ENCODE results near the gene UBE2J2.
A peak's percentile ranks its signal among the peaks of the same experiment; 100 is the strongest.

Gene UBE2J2

DNA sequence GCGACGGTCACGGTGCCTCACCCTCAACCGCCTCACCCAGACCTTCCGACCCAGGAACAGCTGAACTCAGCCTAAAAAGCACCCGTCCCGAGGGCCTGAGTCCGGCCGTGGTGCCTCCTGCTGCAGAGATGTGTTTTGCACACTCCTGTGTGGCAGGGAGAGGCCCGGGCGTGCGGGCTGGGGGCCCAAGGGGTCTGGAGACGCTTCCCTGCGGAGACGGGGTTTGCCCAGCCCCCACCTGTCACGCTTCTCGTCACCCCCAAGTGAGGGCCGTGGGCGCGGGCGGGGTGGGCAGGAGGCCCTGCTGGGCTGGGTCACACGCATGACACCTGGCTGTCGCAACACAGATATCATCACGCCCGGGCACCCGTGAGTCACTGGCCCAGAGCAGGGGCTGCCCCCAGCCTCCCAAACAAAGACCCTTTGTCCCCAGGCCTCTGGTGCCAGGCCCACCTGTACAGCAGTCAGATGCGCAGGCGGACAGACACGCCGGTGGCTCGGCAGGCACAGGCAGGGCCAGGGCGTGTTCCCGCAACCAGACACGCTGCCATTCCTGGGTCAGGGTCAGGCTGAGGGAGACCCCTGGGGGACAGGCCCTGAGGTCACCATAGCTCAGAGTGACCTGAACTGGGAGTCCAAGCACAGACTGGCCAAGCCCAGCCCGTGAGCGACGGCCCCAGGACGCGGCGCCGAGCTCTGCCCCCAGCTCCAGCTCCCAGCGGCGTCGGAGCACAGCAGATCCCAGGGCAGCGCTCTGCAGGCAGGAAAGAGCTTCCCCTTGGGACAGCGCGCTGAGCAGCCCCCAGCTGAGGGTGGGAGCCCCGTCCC, 35.6 kb downstream of the UBE2J2 start:
- no peak for DNase-seq

DNA sequence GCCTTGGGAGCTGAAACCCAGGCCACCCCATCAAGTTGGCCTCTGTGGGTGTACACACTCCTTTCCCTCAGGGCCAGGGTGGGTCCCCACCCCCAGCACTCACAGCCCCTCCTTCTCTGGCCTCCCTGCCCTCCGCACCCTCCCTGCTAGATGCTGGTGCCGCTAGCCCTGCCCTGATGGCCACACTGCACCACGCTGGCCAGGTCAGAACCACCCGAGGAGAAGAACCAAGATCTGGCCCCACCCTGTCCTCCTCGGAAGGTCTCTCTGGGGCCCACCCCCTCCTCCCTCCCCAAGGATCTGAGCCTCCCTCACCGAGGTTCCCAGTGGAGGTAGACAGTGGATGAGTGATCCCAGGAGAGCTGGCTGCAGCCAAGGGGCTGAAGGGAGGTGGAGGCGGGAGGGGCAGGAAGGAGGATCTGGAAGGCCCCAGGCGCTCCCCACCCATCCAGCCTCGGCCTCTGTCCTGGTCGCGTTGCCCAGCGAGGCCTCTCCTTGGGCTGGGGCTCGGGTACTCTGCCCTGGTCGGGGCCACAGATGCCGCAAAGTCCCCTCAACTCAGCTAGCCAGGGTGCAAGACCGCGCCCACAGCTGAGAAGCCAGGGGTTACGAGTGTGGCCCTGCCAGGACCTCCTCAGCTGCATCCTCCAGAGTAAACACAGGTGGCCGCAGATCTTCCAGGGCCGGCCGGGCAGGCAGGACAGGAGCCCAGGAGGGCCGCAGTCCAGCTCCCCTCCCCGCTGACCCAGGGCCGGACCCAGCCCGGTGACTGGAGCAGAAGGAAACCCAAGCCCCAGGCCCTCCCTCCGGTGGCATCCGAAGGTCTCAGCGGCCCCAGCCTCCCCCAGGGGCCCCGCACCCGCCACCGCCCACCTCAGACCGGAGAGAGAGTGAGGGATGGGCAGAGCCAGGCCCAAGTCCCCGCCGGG, 36.4 kb downstream of the UBE2J2 start:
- DNase-seq: no peak

DNA sequence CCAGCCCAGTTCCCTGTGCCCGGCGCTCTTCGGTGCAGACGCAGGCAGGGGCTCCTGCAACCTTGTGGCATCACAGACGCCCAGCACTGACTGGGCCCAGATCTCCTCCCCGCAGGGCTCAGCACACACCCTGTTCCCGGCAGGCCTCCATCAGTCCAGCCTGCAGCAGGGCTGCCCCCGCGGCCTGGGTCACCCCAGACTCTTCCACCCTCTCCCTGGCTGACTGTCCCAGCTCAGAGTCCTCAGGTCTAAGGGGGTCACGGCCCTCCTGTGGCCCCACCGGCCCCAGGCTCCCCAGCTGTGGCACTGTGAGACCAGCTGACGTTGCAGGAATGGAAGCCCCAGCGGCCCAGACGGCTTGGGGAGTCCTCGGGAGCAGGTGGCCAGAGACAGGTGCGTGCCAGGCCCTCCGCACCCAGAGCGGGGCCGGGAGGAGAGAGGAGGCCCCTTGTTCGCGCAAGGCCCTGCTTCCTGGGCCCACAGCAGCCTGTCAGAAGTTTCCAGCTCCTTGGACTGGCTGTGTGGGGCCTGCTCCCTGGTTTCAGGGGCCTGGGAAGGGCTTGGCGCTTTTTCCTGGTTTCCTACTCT, 37.4 kb downstream of the UBE2J2 start:
- no peak for DNase-seq

DNA sequence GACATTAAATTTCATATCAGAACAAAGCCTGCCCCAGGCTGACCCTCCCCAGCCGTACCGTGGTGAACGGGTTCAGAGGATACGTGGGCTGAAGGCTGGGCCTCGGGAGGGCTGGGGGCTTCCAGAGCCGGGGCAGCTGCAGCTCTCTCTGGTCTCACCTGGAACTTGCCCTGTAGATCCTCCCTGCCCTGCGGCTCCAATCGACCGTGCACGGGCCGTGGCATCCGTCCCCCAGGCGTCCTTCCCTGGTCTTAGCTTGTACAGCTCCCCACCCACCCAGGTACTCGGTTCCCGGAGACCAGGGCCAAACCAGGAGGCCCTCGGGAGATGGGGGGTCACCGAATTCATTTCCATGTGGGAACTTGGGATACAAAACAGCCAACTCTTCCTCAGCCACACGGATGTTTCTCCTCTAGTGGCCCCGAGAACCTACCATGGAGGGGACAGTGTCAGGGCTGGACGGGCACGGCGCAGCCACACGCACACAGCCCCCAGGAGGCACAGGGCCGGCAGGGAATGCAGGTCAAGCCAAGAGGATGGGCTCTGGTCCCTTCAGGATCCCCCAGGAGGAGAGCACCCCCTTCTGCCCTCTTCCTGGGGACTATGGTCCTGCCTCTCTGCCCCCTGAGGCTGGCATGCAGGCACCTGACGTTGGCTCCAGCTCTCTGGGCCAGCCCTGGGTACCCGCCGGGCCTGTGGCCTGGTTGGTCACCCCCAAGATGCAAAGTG, 38.5 kb downstream of the UBE2J2 start:
- DNase-seq: no peak

DNA sequence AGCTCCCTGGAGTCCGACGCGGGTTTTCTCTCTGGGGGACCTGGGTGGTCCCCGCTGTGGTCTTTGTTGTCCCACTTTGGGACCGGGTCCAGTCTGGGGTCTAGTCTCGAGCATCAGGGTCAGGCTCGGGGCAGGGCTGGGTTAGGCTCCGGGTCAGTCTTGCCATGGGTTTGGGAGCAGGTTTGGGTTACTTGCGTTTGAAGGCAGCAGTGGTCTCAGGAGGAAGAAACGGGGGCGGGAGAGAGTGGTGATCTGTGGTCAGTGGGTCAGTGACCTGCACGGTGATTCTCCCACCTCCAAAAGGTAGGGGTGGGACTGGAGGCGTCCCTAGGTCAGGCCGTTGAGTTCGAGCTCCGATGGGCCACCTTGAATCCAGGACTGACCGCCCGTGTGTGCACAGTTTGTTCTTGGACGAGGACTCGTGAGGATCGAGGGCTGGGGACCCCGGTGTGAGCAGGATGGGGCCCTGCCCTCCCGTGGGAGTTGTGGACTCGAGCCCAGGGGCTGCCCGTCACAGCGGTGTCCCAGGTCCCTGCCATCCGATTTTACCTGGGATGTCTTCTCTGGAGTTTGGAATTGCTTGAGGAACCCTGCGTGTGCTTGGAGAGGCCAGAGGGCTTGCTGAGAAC, 39.4 kb downstream of the UBE2J2 start:
- DNase-seq: no peak

DNA sequence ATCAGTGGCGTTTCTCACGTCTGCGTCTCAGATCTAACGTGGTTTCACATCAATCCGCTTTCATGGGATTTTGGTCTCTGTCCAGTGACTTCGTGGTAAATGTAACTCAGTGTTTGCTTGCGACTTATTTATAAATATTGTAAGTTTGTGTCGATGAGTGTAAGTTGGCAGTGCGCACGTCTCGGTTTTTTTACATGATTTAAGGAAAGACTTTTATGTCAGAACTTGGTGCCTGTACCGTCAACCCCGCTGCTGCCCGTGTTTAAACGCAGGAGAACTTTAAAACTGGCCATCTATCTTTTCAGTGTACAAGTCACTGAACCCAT, 40.1 kb downstream of the UBE2J2 start:
- DNase-seq: no peak

DNA sequence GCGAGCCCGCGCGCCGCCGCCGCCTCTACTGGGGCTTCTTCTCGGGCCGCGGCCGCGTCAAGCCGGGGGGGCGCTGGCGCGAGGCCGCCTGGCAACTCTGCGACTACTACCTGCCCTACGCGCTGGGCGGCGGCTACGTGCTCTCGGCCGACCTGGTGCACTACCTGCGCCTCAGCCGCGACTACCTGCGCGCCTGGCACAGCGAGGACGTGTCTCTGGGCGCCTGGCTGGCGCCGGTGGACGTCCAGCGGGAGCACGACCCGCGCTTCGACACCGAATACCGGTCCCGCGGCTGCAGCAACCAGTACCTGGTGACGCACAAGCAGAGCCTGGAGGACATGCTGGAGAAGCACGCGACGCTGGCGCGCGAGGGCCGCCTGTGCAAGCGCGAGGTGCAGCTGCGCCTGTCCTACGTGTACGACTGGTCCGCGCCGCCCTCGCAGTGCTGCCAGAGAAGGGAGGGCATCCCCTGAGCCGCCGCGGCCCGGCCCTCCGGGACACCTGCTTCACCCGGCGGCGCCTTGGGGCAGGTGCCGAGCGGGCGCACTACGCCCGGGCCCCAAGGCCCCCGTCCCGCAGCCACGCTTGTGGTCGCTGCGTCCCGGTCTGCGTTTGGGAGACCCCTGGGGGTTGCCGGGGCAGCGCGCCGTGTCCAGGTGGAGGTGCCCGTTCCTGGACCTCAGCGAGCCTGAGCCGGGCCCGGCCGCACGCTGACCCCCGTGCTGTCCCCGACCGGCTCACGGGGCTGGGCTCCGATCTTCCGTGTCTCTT, 40.7 kb downstream of the UBE2J2 start:
- no peak for DNase-seq

DNA sequence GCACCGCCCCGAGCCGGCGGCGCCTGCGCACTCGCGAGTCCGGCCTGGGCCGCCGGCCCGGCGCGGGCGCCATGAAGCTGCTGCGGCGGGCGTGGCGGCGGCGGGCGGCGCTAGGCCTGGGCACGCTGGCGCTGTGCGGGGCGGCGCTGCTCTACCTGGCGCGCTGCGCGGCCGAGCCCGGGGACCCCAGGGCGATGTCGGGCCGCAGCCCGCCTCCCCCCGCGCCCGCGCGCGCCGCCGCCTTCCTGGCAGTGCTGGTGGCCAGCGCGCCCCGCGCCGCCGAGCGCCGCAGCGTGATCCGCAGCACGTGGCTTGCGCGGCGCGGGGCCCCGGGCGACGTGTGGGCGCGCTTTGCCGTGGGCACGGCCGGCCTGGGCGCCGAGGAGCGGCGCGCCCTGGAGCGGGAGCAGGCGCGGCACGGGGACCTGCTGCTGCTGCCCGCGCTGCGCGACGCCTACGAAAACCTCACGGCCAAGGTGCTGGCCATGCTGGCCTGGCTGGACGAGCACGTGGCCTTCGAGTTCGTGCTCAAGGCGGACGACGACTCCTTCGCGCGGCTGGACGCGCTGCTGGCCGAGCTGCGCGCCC, 41.4 kb downstream of the UBE2J2 start, which contains the start of gene B3GALT6:
Gene B3GALT6 (plus strand): TSS at position 30 of the 588 bp plus-strand sequence. CDS start 42 bp downstream, at position 72.
- DNase-seq: no peak

DNA sequence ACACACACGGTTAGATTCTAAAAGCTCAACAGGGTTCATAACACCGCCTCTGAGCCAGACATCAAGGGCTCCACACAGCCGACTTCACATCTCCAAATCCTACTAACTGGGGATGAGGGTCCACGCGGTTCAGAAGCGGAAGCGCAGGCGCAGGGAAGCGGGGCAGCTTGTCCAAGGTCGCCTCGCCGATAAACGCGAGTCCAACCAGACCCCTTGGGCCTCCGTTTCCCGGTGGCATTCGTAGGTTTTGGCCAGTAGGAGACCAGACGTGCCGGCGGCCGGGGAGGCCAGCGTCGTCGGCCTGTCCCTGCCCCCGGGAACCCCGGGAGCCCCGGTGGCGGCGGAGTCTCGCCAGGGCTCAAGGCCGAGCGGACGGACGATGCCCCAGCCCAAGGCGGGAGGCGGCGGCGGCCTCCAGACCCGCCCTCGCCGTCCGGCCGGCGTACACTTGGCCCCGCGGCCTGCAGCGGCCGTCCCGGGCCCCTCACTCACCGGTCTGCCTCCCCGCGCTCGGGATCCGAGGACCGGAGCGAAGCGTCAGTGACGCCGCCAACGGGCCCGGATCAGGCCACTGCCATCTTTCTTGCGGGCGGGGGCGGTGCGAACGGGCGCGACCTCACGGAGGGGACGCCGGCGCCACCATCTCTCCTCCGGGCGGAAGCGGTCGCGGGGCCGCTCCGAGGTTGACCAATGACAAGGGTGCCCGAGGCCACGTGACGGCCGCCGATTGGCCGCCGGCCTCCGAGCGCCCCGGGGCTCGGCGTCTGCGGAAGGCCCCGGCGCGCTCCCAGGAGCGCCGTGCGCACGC, 42.0 kb downstream of the UBE2J2 start, which contains the start of gene SDF4:
Gene SDF4 (minus strand): TSS at position 602 of the 808 bp plus-strand sequence. CDS start 3,229 bp downstream, outside the sequence.
- DNase-seq: peak; percentile 95

GRCh38 chr1:1230656-1231399, 42.8 kb downstream of the UBE2J2 start:
- DNase-seq: peak; percentile 35

DNA sequence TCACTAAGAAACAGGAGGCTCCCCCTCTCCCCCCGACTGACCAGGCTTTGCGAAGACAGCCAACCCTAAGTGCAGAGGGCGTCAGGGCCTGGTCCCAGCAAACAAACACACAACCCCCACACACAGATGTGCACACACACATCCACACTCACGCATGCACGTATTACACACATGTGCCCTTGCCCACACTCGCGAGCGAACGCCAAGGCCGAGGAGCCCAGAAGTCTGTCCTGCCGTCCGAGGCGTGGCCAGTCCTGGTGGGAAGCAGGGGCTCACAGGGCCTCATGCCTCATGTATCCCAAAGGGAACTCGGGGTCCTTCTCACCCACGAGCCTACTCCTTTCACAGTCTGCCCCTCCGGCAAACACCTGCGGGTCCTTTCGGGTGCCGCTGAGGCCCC, 43.9 kb downstream of the UBE2J2 start:
- DNase-seq: no peak

DNA sequence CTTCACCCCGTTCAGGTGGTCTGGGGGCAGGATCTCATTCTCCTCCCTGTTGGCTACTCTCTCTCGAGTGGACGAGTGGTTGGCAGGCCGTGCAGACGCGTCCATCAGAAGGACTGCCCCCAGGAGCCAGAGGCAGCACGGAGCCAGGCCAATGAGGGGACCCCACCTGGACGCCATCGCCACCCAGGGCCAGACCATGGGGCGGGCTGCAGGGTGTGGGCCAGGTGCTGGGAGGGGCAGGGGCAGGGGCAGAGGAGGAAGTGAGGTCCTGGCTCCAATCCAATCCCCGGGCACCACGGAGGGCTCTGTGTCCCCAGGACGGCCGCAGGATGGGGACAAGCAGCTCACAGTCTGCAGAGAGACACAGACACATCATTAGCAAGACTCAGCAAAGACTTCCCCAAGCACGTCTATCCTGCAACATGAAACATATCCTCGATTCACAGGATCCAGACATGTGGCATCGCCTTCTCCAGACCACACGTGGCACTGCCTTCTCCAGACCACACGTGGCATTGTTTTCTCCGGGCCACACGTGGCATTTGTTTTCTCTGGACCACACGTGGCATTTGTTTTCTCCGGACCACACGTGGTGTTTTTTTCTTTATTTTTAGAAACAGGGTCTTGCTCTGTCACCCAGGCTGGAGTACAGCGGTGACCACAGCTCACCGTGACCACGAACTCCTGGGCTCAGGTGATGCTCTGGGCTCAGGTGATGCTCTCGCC, 44.9 kb downstream of the UBE2J2 start:
- no peak for DNase-seq

DNA sequence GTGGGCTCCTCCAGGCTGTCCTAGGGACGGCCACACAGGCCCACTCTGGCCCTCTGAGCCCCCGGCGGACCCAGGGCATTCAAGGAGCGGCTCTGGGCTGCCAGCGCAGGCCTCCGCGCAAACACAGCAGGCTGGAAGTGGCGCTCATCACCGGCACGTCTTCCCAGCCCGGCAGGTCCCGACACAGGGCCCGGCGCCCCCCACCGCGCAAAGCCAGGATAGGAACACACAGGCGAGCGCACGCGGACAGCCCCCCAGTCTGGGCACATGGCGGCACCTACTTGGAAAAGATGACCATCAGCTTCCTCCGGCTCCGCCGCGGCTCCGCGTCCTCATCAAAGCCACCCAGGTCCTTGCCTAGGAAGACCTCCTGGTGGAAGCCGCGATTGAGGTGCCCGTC, 45.5 kb downstream of the UBE2J2 start:
- no peak for DNase-seq

GRCh38 chr1:1227386-1227785, 46.3 kb downstream of the UBE2J2 start:
- DNase-seq: no peak

DNA sequence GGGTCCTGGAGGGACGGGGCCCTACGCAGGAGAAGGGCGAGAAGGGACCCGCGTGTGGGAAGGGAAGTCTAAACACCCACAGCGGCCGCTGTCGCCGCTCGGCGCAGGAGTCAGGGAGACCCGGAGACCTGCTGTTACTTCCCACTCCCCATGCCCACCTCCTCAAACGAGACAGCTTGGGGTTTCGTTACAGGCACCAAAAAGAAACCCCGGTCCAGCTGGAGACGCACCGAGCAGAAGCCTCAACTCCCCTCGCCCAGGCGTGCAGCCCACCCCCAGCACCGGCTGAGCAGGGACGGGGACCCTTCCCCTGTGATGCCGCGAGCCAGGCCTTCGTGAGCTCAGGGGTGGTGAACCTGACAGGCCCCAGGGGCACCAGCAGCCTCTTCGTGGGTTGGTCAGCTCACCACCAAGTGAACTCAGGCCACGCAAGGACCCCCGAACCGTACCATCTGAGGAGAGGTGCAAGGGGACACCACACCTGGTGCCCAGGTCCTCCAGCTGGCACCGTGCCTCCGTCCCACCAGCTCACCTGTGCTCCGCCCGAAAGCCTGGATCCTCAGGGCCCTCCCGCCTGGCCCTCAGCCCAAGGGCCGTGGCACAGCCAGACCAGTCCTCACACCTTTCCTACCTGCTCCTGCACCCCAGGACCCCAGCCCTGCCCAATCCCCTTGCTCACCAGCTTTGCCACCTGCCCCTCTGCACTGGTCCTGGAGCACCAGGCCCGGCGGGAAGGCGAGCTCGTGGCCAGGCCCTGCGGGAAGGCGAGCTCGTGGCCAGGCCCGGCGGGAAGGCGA, 46.9 kb downstream of the UBE2J2 start:
- no peak for DNase-seq

DNA sequence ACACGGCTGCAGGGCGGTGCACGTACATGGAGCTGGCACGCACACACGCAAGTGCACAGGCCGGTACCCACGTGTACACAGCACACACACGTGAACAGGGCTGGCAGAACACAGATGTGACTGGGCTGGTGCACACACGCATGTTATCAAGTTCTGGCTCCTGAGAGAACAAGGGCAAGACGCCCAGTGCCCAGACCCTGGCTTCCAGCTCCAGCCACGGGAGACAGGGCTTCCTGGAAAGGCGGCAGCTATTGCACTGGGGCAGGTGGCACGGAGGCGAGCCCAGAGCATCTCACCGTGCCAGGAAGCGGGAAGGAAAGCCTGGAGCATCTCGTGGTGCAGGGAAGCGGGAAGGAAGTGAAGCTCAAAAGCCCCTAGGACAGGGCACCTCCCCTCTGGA, 47.7 kb downstream of the UBE2J2 start:
- no peak for DNase-seq

DNA sequence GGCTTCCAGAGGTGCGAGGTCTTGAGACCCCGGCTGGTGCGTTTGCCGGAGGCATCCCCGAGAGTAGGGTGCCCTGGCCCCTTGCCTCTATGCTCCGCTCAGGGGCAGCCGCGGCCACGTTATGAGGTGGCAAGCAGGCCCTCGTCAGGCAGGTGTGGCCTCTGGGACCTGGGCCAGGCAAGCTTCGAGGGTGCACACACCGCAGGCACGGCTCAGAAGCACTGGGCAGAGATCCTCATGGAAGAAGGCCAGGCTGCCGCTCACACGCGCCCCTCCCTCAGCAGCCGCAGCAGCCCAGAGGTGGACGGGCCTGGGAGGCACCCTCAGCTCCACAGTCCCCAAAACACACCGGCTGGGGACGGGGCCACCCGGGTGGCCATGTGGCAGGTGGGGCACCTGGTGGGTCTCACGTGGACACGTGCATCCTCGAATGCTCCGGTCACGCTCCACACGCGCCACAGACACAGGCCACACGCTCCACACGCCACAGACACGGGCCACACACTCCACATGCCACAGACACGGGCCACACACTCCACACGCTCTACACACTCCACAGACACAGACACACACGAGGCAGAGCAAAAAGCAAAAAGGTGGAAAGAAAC, 48.3 kb downstream of the UBE2J2 start:
- DNase-seq: no peak

All from NCI-H69 (cell line).